Body of pancreas (tissue), 4 donors: ENCODE measurements around the gene CTNNB1. TPM values are rescaled to one million over a fixed set of nuclear protein-coding genes. Genes with fewer than 3 reads are reported as not detected.

Experiments
- ATAC-seq: fragments of 150-250 bp; one replicate; pipeline ENCODE4 v1.9.1; 2016
- DNase-seq, 4 donors: peaks; one replicate each; pipeline ENCODE4 v3.0.0-alpha.2; 2019
- H3K27ac ChIP-seq, 4 donors: fragments of 200-600 bp; sonication (generic); 1 replicate in 3 of 4; 2 replicates in 1 of 4; pipeline versions ENCODE4 v1.5.1 to v1.6.1; 2016 to 2019; ENCODE audit warnings: mild to moderate bottlenecking in 1 of 4, mixed read lengths in 1 of 4, moderate library complexity in 1 of 4
- H3K27me3 ChIP-seq, 2 donors: fragments of 200-600 bp; sonication (generic); one replicate each; pipeline ENCODE4 v1.6.0; 2016; ENCODE audit warnings: mild to moderate bottlenecking in 1 of 2
- H3K36me3 ChIP-seq, 2 donors: fragments of 200-600 bp; sonication (generic); replicated peaks in 1 of 2; 2 replicates each; pipeline ENCODE4 v1.5.1; 2016; ENCODE audit warnings: low read depth in 2 of 2; ENCODE audit not compliant: insufficient read depth in 1 of 2
- H3K4me1 ChIP-seq: fragments of 200-600 bp; sonication (generic); one replicate; pipeline ENCODE4 v1.6.0; 2016
- H3K4me3 ChIP-seq, 2 donors: fragments of 200-600 bp; sonication (generic); 1 replicate in 1 of 2; 2 replicates in 1 of 2; pipeline ENCODE4 v1.5.1; 2016 to 2019
- H3K9me3 ChIP-seq, 3 donors: fragments of 200-600 bp; sonication (generic); 1 replicate in 2 of 3; 2 replicates in 1 of 3; pipeline ENCODE4 v1.5.1; 2016
- CTCF ChIP-seq, 7 experiments: fragments of 450-650 bp in 4 of 7; fragments of 200-600 bp in 3 of 7; sonication (generic) in 3 of 7; IDR thresholded peaks; one replicate each; pipeline ENCODE4 v1.5.1; 2016 to 2019; ENCODE audit warnings: antibody characterized with exemption in 7 of 7
- POLR2A ChIP-seq, 3 donors: fragments of 450-650 bp; IDR thresholded peaks; one replicate each; pipeline ENCODE4 v1.6.1; 2016; ENCODE audit warnings: antibody characterized with exemption in 3 of 3, mild to moderate bottlenecking in 2 of 3
- WGBS, 2 donors: methylation state at CpG; one replicate each; pipeline ENCODE4 v1.1.5; 2017; 5-methylcytosine and 5-hydroxymethylcytosine counted together
- intact Hi-C: fragments of 100-400 bp; cut with DNase I; formaldehyde crosslinking; loops from one replicate; pipeline ENCODE4 v1.15.1; 2023
- total RNA-seq, 2 donors: library from RNA; depleted of rRNA; stranded (reverse); fragments of >200 nt; gene quantifications; one replicate each; pipeline ENCODE4 v1.1.0, GENCODE V29; 2016

Gene CTNNB1
- total RNA-seq, 2 donors from 2014 or later = 144 to 266 TPM

GRCh38 chr3:41258239-41258800, 59.0 kb downstream of the CTNNB1 start:
- Histone ChIP-seq H3K9me3 (no peaks in the 10 kb centered on the region), H3K27ac (no peak overlapping the region), H3K4me3 (no peak overlapping the region), H3K27me3 (no peaks in the 10 kb centered on the region), H3K36me3 (no peaks in the 10 kb centered on the region), H3K4me1 (no peaks in the 10 kb centered on the region)
- intact Hi-C loops = no loop called here
- no peak for TF ChIP-seq POLR2A (IDR thresholded peaks at IDR 0.05)
- TF ChIP-seq CTCF (IDR thresholded peaks at IDR 0.05) = no peak
- 82 to 89% methylated on average over 4 of the region's 4 CpGs for WGBS, 2 donors
- ATAC-seq (no peak), DNase-seq (no peak)

- ATAC-seq (no peak), DNase-seq (no peak)
- H3K4me3 ChIP-seq = no peak overlapping the region
- H3K27me3 ChIP-seq = no peaks in the 10 kb centered on the region
- H3K9me3 ChIP-seq = no peaks in the 10 kb centered on the region
- no peaks in the 10 kb centered on the region for H3K4me1 ChIP-seq
- no peak overlapping the region for H3K27ac ChIP-seq
- intact Hi-C loops = no loop called here
- no peaks in the 10 kb centered on the region for H3K36me3 ChIP-seq
- WGBS, 2 donors = 76 to 90% methylated on average over 1 of the region's 1 CpG
- no peak for TF ChIP-seq CTCF (IDR thresholded peaks at IDR 0.05)
- TF ChIP-seq POLR2A (IDR thresholded peaks at IDR 0.05) = no peak
Measured at GRCh38 chr3:41259449-41260062, 60.3 kb downstream of the CTNNB1 start.

GRCh38 chr3:41260063-41260450, 60.8 kb downstream of the CTNNB1 start:
- no peak overlapping the region for H3K27ac ChIP-seq

GRCh38 chr3:41265011-41265545, 65.8 kb downstream of the CTNNB1 start:
- no peak overlapping the region for H3K4me3 ChIP-seq
- intact Hi-C loops = no loop called here
- 86 to 88% methylated on average over 7 to 11 of the region's 11 CpGs for WGBS, 2 donors
- ATAC-seq = no peak
- H3K27me3 ChIP-seq = no peaks in the 10 kb centered on the region
- no peaks in the 10 kb centered on the region for H3K4me1 ChIP-seq
- no peak overlapping the region for H3K27ac ChIP-seq
- H3K36me3 ChIP-seq = no peaks in the 10 kb centered on the region
- TF ChIP-seq CTCF (IDR thresholded peaks at IDR 0.05) = no peak
- no peak for TF ChIP-seq POLR2A (IDR thresholded peaks at IDR 0.05)
- H3K9me3 ChIP-seq = no peaks in the 10 kb centered on the region
- no peak for DNase-seq

More at GRCh38 chr3:41260063-41260450, 60.8 kb downstream of the CTNNB1 start:
- ATAC-seq = no peak
- no peaks in the 10 kb centered on the region for H3K27me3 ChIP-seq
- DNase-seq = no peak
- H3K4me3 ChIP-seq = no peak overlapping the region
- no peaks in the 10 kb centered on the region for H3K4me1 ChIP-seq
- no peaks in the 10 kb centered on the region for H3K36me3 ChIP-seq
- H3K9me3 ChIP-seq = no peaks in the 10 kb centered on the region
- TF ChIP-seq POLR2A (IDR thresholded peaks at IDR 0.05) = no peak
- TF ChIP-seq CTCF (IDR thresholded peaks at IDR 0.05) = no peak
- intact Hi-C loops = no loop called here
- WGBS, 2 donors = 92 to 97% methylated on average over 3 of the region's 3 CpGs
